Activated CD4-positive, alpha-beta T cell treated with anti-CD3 and anti-CD28 coated beads, Interleukin-2, amount 50 U/mL, for 48 hours (primary cell): Measurements from ENCODE around the gene TGFBR2.

Experiments used
- DNase-seq, 2 experiments: peaks; one replicate each; pipeline ENCODE4 v3.0.0-alpha.2; 2020

TGFBR2 gene

GRCh38 chr3:30675774-30676173 lies 69.4 kb downstream of the TGFBR2 start:
- DNase-seq: no peak

GRCh38 chr3:30676424-30677346 lies 70.3 kb downstream of the TGFBR2 start:
- DNase-seq: no peak

- no peak for DNase-seq
Observed at GRCh38 chr3:30677347-30677685, 70.9 kb downstream of the TGFBR2 start.

- no peak for DNase-seq
Observed at GRCh38 chr3:30679045-30679444, 72.6 kb downstream of the TGFBR2 start.

GRCh38 chr3:30680789-30681648 lies 74.6 kb downstream of the TGFBR2 start:
- no peak for DNase-seq

GRCh38 chr3:30681649-30682211 lies 75.3 kb downstream of the TGFBR2 start:
- no peak for DNase-seq

GRCh38 chr3:30682434-30683155 lies 76.2 kb downstream of the TGFBR2 start:
- DNase-seq: peak in 1 of 2 experiments; percentile 46

- no peak for DNase-seq
Observed at GRCh38 chr3:30683769-30684168, 77.4 kb downstream of the TGFBR2 start.

GRCh38 chr3:30684356-30684755 lies 78.0 kb downstream of the TGFBR2 start:
- no peak for DNase-seq

GRCh38 chr3:30685267-30685667 lies 78.9 kb downstream of the TGFBR2 start:
- no peak for DNase-seq

GRCh38 chr3:30686176-30686575 lies 79.8 kb downstream of the TGFBR2 start:
- no peak for DNase-seq

- DNase-seq: no peak
Observed at GRCh38 chr3:30686799-30687198, 80.4 kb downstream of the TGFBR2 start.

GRCh38 chr3:30687930-30688570 lies 81.6 kb downstream of the TGFBR2 start:
- DNase-seq: no peak

- no peak for DNase-seq
Observed at GRCh38 chr3:30688776-30689641, 82.6 kb downstream of the TGFBR2 start.

- DNase-seq: no peak
Observed at GRCh38 chr3:30690199-30690598, 83.8 kb downstream of the TGFBR2 start.

- no peak for DNase-seq
Observed at GRCh38 chr3:30691249-30691880, 85.0 kb downstream of the TGFBR2 start.

- no peak for DNase-seq
Observed at GRCh38 chr3:30691944-30692343, 85.5 kb downstream of the TGFBR2 start.

GRCh38 chr3:30692498-30693130 lies 86.2 kb downstream of the TGFBR2 start:
- no peak for DNase-seq

GRCh38 chr3:30693470-30694120 lies 87.2 kb downstream of the TGFBR2 start:
- DNase-seq: no peak

GRCh38 chr3:30694148-30694547 lies 87.7 kb downstream of the TGFBR2 start:
- no peak for DNase-seq
